22Rv1 (cell line): ENCODE measurements around the gene CAND1.

Experiments
- ZFX ChIP-seq: fragments of 450-650 bp; IDR thresholded peaks from 2 replicates; pipeline ENCODE4 v1.6.1; 2017; ENCODE audit warnings: antibody characterized with exemption, borderline replicate concordance
- TF ChIP-seq, protein P1 (sequence below): fragments of 450-650 bp; IDR thresholded peaks from 2 replicates; pipeline ENCODE4 v1.5.1; 2017; ENCODE audit warnings: mild to moderate bottlenecking

DNA sequence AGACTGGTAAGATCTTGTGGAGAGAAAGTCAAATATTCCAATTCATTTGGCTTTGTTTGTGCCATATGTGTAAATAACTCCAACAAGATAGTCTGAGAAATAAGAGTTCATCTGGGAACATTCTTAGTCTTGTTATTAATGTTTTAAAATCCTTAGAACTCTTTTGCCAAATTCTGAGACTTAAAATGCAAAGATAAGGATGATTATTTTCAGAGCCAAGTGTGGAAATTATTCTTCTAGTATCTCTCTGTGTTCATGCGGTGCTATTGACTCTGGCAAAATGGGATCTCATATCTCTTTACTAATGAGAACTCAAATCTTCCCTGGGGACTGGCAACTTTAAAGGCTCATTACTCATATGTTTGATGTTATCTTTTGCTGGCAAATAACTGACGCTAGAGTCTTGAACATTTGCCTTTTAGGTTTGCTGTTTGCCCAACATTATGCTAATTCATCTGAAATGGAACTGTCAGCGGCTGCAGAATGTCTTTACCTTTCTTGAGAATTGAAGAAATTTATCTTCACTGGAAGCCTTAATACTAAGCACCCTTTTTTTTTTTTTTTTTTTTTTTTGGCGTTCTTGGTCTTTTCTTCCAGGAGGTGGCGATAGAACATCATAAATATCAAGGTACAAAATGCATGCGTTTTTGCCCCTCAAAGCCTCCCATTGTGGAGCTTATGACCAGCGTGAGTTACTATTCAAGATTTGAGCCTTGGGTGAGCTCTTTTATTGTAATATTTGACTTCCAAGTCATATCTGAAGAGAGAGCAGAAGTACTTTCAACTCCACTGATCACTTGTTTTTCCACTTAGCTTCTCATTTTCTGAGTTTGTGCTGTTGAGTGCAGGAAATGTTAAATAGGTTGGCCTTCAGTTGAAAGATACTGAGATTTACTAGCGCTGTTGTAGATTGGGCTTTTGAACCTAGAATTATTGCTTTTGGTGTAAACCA, 86.5 kb downstream of the CAND1 start:
- TF ChIP-seq, protein P1, sequence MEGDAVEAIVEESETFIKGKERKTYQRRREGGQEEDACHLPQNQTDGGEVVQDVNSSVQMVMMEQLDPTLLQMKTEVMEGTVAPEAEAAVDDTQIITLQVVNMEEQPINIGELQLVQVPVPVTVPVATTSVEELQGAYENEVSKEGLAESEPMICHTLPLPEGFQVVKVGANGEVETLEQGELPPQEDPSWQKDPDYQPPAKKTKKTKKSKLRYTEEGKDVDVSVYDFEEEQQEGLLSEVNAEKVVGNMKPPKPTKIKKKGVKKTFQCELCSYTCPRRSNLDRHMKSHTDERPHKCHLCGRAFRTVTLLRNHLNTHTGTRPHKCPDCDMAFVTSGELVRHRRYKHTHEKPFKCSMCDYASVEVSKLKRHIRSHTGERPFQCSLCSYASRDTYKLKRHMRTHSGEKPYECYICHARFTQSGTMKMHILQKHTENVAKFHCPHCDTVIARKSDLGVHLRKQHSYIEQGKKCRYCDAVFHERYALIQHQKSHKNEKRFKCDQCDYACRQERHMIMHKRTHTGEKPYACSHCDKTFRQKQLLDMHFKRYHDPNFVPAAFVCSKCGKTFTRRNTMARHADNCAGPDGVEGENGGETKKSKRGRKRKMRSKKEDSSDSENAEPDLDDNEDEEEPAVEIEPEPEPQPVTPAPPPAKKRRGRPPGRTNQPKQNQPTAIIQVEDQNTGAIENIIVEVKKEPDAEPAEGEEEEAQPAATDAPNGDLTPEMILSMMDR = peak; percentile 77
- TF ChIP-seq ZFX = no peak
